HCT116 (cell line): ENCODE measurements around the gene ERBB2.

Source experiments
- CEBPB ChIP-seq: IDR thresholded peaks from 2 replicates; pipeline ENCODE4 v1.6.1; 2012; ENCODE audit warnings: low read depth
- CTCF ChIP-seq, 3 experiments: fragments of 200-600 bp in 1 of 3; sonication (generic) in 1 of 3; IDR thresholded peaks in 2 of 3; conservative IDR thresholded peaks in 1 of 3; 2 replicates each; pipeline ENCODE4 v1.5.1; 2012 to 2017; ENCODE audit warnings: low read depth in 2 of 3, low read length in 2 of 3, antibody characterized with exemption in 1 of 3, borderline replicate concordance in 1 of 3, control low read depth in 1 of 3, mild to moderate bottlenecking in 1 of 3, mixed read lengths in 1 of 3, mixed run types in 1 of 3, moderate library complexity in 1 of 3; ENCODE audit not compliant: insufficient read depth in 1 of 3
- EZH2phosphoT487 ChIP-seq: fragments of 200-600 bp; IDR thresholded peaks from 2 replicates; pipeline ENCODE4 v1.6.1; 2018; ENCODE audit warnings: antibody characterized with exemption, borderline replicate concordance
- FOSL1 ChIP-seq: IDR thresholded peaks from 2 replicates; pipeline ENCODE4 v1.6.1; 2012; ENCODE audit warnings: low read depth
- POLR2A ChIP-seq: IDR thresholded peaks from 2 replicates; pipeline ENCODE4 v1.7.0; 2011; ENCODE audit warnings: borderline replicate concordance; ENCODE audit not compliant: insufficient read depth, insufficient read length; ENCODE audit errors: extremely low read depth
- RAD21 ChIP-seq: IDR thresholded peaks from 2 replicates; pipeline ENCODE4 v1.6.1; 2012; ENCODE audit warnings: low read depth, mild to moderate bottlenecking
- SP1 ChIP-seq: IDR thresholded peaks from 2 replicates; pipeline ENCODE4 v1.6.1; 2012; ENCODE audit warnings: low read depth
- SRF ChIP-seq: IDR thresholded peaks from 2 replicates; pipeline ENCODE4 v1.6.1; 2012; ENCODE audit warnings: low read depth
- YY1 ChIP-seq: IDR thresholded peaks from 2 replicates; pipeline ENCODE4 v1.6.1; 2011; ENCODE audit warnings: low read length, low read depth, moderate library complexity, mild to moderate bottlenecking; ENCODE audit not compliant: insufficient replicate concordance; ENCODE audit errors: extremely low read depth
- TF ChIP-seq, protein P1 (sequence below): IDR thresholded peaks from 2 replicates; pipeline ENCODE4 v1.6.1; 2012; ENCODE audit warnings: low read depth
- TF ChIP-seq, protein P2 (sequence below): IDR thresholded peaks from 2 replicates; pipeline ENCODE4 v1.6.1; 2012

- TF ChIP-seq CTCF (IDR thresholded peaks at IDR 0.05 in 2 of 3, conservative IDR thresholded peaks at IDR 0.05 in 1 of 3; ENCODE audit: borderline replicate concordance in 1 of 3, insufficient read depth in 1 of 3, low read depth in 2 of 3, low read length in 2 of 3) (no peak), SP1 (no peak), SRF (no peak), POLR2A (no peak), YY1 (no peak), RAD21 (no peak), CEBPB (no peak), FOSL1 (no peak), EZH2phosphoT487 (no peak)
- TF ChIP-seq, protein P1, sequence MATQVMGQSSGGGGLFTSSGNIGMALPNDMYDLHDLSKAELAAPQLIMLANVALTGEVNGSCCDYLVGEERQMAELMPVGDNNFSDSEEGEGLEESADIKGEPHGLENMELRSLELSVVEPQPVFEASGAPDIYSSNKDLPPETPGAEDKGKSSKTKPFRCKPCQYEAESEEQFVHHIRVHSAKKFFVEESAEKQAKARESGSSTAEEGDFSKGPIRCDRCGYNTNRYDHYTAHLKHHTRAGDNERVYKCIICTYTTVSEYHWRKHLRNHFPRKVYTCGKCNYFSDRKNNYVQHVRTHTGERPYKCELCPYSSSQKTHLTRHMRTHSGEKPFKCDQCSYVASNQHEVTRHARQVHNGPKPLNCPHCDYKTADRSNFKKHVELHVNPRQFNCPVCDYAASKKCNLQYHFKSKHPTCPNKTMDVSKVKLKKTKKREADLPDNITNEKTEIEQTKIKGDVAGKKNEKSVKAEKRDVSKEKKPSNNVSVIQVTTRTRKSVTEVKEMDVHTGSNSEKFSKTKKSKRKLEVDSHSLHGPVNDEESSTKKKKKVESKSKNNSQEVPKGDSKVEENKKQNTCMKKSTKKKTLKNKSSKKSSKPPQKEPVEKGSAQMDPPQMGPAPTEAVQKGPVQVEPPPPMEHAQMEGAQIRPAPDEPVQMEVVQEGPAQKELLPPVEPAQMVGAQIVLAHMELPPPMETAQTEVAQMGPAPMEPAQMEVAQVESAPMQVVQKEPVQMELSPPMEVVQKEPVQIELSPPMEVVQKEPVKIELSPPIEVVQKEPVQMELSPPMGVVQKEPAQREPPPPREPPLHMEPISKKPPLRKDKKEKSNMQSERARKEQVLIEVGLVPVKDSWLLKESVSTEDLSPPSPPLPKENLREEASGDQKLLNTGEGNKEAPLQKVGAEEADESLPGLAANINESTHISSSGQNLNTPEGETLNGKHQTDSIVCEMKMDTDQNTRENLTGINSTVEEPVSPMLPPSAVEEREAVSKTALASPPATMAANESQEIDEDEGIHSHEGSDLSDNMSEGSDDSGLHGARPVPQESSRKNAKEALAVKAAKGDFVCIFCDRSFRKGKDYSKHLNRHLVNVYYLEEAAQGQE = no peak
- TF ChIP-seq, protein P2, sequence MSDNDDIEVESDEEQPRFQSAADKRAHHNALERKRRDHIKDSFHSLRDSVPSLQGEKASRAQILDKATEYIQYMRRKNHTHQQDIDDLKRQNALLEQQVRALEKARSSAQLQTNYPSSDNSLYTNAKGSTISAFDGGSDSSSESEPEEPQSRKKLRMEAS = no peak
Measured at GRCh38 chr17:39688475-39688835, 11.4 kb upstream of the ERBB2 start.
